Transverse colon (tissue), 4 donors: ENCODE data around the gene PXT1. TPM values are rescaled to one million over a fixed set of nuclear protein-coding genes. Genes with fewer than 3 reads are reported as not detected.

ENCODE experiments used
- DNase-seq: peaks from one replicate; pipeline ENCODE4 v3.0.0-alpha.2; 2019
- H3K27ac ChIP-seq, 4 donors: fragments of 200-600 bp; sonication (generic); 2 replicates each; pipeline ENCODE4 v1.5.1; 2016 to 2018; ENCODE audit warnings: inconsistent platforms in 4 of 4
- H3K27me3 ChIP-seq: fragments of 200-600 bp; sonication (generic); 2 replicates; pipeline ENCODE4 v1.5.1; 2017; ENCODE audit warnings: inconsistent platforms
- H3K36me3 ChIP-seq, 4 donors: fragments of 200-600 bp; sonication (generic); 2 replicates each; pipeline ENCODE4 v1.5.1; 2017 to 2019; ENCODE audit warnings: inconsistent platforms in 4 of 4
- H3K4me1 ChIP-seq, 4 donors: fragments of 200-600 bp; sonication (generic); 2 replicates each; pipeline ENCODE4 v1.5.1; 2017 to 2020; ENCODE audit warnings: inconsistent platforms in 4 of 4
- H3K4me3 ChIP-seq, 4 donors: fragments of 200-600 bp; sonication (generic); 1 replicate in 1 of 4; 2 replicates in 3 of 4; pipeline versions ENCODE4 v1.5.1 to v1.6.1; 2017 to 2019; ENCODE audit warnings: inconsistent platforms in 4 of 4
- H3K9me3 ChIP-seq, 2 donors: fragments of 200-600 bp; sonication (generic); 2 replicates each; pipeline ENCODE4 v1.5.1; 2017 to 2019; ENCODE audit warnings: inconsistent platforms in 2 of 2
- CTCF ChIP-seq, 5 experiments: fragments of 200-600 bp in 3 of 5; fragments of 450-650 bp in 2 of 5; sonication (generic) in 3 of 5; IDR thresholded peaks; 1 replicate in 2 of 5; 2 replicates in 3 of 5; pipeline ENCODE4 v1.5.1; 2016 to 2017; ENCODE audit warnings: antibody characterized with exemption in 5 of 5, inconsistent platforms in 3 of 5, mild to moderate bottlenecking in 2 of 5, moderate library complexity in 1 of 5
- EP300 ChIP-seq: sonication (generic); formaldehyde crosslinking; IDR thresholded peaks from one replicate; pipeline ENCODE4 v1.6.1; 2017; ENCODE audit warnings: antibody characterized with exemption, low read depth
- POLR2A ChIP-seq: fragments of 450-650 bp; IDR thresholded peaks from one replicate; pipeline ENCODE4 v1.6.1; 2016; ENCODE audit warnings: antibody characterized with exemption, mild to moderate bottlenecking, moderate library complexity
- POLR2AphosphoS5 ChIP-seq, 3 donors: sonication (generic); formaldehyde crosslinking; IDR thresholded peaks; one replicate each; pipeline ENCODE4 v1.6.1; 2016; ENCODE audit warnings: antibody characterized with exemption in 3 of 3
- WGBS, 2 donors: methylation state at CpG; one replicate each; pipeline ENCODE4 v1.1.5; 2018; ENCODE audit warnings: low coverage in 1 of 2; 5-methylcytosine and 5-hydroxymethylcytosine counted together
- in situ Hi-C, 4 donors: fragments of 200-750 bp; cut with MboI; loops; one replicate each; pipeline versions ENCODE4 v1.15.0 to v1.15.1; 2017; ENCODE audit warnings: low sequenced_read_pairs in 3 of 4, low pct_ligation_motif_present in 1 of 4, low pct_unique_long_range_greater_than_20kb in 1 of 4
- intact Hi-C: fragments of 100-400 bp; cut with DNase I; formaldehyde crosslinking; loops from one replicate; pipeline ENCODE4 v1.15.1; 2023; ENCODE audit warnings: low total_unique reads
- total RNA-seq, 4 donors: library from RNA; depleted of rRNA; stranded (reverse); fragments of >200 nt; gene quantifications; one replicate each; pipeline ENCODE4 v1.1.0, GENCODE V29; 2016

The PXT1 gene
- total RNA-seq, 4 donors from 2014 or later, result 0.14 TPM; not detected in 3

DNA sequence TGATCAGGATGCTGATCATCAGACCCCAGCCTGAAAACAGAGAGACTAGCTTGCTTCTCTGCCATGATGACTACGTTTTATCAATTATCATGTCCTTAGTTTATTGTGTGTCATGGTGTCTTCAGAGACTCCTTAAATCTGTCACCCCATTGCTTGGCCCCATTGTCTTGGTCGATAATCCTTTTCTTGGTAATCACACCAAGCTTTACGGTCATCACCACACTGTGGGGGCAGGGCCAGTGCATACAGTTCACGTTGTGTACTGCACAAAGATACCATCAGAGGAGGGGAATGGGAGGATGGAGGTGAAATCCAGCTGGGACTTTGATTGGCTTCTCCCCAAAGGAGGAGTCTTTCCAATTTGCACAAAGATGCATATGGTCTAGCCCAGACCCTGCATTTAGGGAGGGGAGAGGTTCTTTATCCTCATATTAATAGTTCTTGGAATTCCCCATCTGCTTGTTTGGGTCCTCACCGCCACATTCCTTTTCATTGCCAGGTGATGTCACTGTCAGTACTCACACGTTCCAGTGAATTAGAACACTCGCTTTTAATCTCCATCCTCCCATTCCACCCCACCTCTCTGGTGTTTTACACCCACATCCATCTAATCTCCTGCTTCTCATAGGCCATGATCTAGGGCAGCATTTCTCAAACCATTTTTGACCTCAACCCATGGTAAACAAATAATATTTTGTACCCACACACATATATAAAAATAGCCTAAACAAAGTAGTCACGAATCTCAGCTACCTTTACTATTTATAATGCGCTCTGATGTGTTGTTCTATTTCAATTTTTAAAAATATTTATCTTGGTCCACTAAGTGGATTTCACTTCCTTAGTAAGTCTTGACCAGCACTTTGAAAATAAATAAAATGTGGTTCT lies 60.9 kb downstream of the PXT1 start:
- H3K4me1 ChIP-seq, result peaks cover 0 to 7% (median 4%) of the 10 kb centered on the region in 4 donors
- H3K4me3 ChIP-seq, result no peak overlapping the region
- no peaks in the 10 kb centered on the region for H3K27me3 ChIP-seq
- intact Hi-C loops, result no loop called here
- no peak overlapping the region for H3K27ac ChIP-seq
- no peaks in the 10 kb centered on the region for H3K9me3 ChIP-seq
- TF ChIP-seq POLR2A (no peak), CTCF (IDR thresholded peaks at IDR 0.05) (no peak), EP300 (no peak), POLR2AphosphoS5 (IDR thresholded peaks at IDR 0.05) (no peak)
- 75 to 81% methylated on average over 6 to 9 of the region's 9 CpGs for WGBS, 2 donors
- no peaks in the 10 kb centered on the region for H3K36me3 ChIP-seq
- no peak for DNase-seq
- in situ Hi-C loops, result no loop called here

GRCh38 chr6:36380166-36380565 lies 62.5 kb downstream of the PXT1 start:
- H3K9me3 ChIP-seq, result no peaks in the 10 kb centered on the region
- intact Hi-C loops (no loop called here), in situ Hi-C loops (no loop called here)
- H3K36me3 ChIP-seq, result no peaks in the 10 kb centered on the region
- no peak overlapping the region for H3K4me3 ChIP-seq
- TF ChIP-seq POLR2A, result no peak
- no peak for TF ChIP-seq EP300
- no peak for TF ChIP-seq POLR2AphosphoS5 (IDR thresholded peaks at IDR 0.05)
- TF ChIP-seq CTCF (IDR thresholded peaks at IDR 0.05), result no peak
- DNase-seq, result no peak
- no peaks in the 10 kb centered on the region for H3K4me1 ChIP-seq
- 67 to 85% methylated on average over 2 to 4 of the region's 4 CpGs for WGBS, 2 donors
- H3K27me3 ChIP-seq, result no peaks in the 10 kb centered on the region
- no peak overlapping the region for H3K27ac ChIP-seq

DNA sequence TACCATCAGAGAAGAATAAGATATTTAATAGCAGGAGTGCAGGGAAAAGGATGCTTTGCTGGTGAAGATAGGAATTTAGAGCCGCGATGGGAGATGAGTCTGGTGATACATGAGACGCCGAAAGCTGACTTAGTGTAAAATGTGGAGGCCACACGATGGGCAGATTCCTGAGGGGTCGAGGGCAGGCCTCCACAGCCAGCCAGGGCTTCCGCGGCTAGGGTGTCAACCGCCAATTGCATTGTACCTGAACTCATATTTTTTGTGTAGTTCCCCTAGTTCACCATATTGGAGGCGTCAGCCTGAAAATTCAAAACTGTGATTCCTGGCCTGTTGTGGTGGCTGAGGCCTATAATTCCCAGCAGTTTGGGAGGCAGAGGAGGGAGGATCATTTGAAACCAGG lies 63.7 kb downstream of the PXT1 start:
- H3K4me1 ChIP-seq, result no peaks in the 10 kb centered on the region
- H3K9me3 ChIP-seq, result no peaks in the 10 kb centered on the region
- WGBS, 2 donors, result 89% methylated on average over 10 of the region's 10 CpGs; no CpG with 5 or more reads in 1 of the 2 donors
- intact Hi-C loops, result no loop called here
- H3K27ac ChIP-seq, result no peak overlapping the region
- no peak overlapping the region for H3K4me3 ChIP-seq
- TF ChIP-seq CTCF (IDR thresholded peaks at IDR 0.05) (no peak), POLR2AphosphoS5 (IDR thresholded peaks at IDR 0.05) (no peak), POLR2A (no peak), EP300 (no peak)
- no peaks in the 10 kb centered on the region for H3K36me3 ChIP-seq
- no peak for DNase-seq
- in situ Hi-C loops, result no loop called here
- H3K27me3 ChIP-seq, result no peaks in the 10 kb centered on the region

DNA sequence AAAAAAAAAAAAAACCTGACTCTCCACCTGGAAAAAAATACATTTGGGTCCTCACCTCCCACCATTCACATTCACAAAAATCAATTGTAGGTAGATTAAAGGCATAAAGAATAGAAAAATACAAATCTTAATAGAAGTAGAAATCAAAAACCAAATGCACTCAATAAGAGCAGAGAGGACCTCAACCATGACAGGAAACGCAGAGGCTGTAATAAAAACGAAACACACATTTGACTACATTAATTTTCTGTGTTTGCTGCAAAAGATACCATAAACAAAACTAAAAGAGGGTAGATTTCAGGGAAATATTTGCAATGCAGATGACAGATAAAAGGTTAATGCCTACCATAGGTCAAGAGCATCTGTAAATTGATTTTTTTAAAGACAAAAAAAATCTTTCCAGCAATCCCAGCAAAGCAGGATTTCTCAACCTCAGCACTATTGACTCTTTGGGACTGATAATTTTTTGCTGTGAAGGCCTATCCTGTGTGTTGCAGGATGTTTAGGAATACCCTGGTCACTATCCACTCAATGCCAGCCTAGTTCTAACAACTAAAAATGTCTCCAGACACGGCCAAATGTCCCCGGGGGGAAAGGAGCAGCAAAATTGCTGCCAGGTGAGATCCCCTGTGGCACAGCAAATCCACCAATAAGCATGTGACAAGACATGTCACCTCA lies 64.3 kb downstream of the PXT1 start:
- no peaks in the 10 kb centered on the region for H3K9me3 ChIP-seq
- no peak for DNase-seq
- intact Hi-C loops, result no loop called here
- no peaks in the 10 kb centered on the region for H3K4me1 ChIP-seq
- TF ChIP-seq EP300, result no peak
- no peak for TF ChIP-seq POLR2AphosphoS5 (IDR thresholded peaks at IDR 0.05)
- TF ChIP-seq POLR2A, result no peak
- TF ChIP-seq CTCF (IDR thresholded peaks at IDR 0.05), result no peak
- H3K27ac ChIP-seq, result no peak overlapping the region
- H3K4me3 ChIP-seq, result no peak overlapping the region
- H3K36me3 ChIP-seq, result no peaks in the 10 kb centered on the region
- in situ Hi-C loops, result no loop called here
- WGBS, 2 donors, result 50 to 82% methylated on average over 2 to 4 of the region's 4 CpGs
- no peaks in the 10 kb centered on the region for H3K27me3 ChIP-seq
